Glomerular visceral epithelial cell (primary cell): ENCODE measurements around the gene ARHGAP8.
"Not testable (repeated sequence)": the region's sequence is repeated elsewhere in the genome, so short reads cannot be mapped to it uniquely, and the experiment has no call there.

Experiments used
- DNase-seq: peaks from one replicate; pipeline ENCODE4 v3.0.0-alpha.2; 2016; ENCODE audit errors: extremely low spot score

Gene ARHGAP8

DNA sequence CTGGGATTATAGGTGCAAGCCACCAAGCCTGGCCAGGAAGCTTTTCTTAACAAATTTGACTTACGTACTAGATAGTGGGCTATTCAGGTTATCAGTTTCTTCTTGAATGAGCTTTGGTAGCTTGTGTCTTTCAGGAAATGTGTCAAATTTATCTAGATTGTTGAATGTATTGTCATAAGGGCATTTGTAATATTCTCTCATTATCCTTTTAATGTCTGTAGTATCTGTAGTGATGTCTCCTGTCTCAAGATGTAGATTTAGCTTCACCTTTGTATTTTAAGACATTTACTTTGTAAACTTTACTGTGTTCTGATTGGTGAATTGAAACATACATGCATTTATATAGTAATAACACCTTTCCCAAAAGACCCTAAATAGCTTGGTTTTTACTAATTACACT lies 20.7 kb downstream of the ARHGAP8 start:
- no peak for DNase-seq

DNA sequence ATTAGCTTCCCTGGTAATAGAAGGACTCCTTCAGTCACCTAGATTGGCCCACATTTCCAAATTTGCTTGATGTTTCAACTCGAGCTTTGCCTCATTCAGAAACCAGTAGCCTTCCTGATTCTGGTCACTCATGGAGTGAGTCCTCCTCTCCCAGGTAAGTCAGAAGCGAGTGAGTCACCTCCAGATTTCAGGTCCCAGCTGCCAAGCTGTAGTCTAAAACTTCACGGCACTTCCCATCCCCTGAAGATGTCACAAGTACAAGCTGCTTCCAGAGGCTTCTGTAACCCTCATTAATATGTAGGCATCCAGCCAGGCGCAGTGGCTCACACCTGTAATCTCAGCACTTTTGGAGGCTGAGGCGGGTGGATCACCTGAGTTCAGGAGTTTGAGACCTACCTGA lies 23.5 kb downstream of the ARHGAP8 start:
- no peak for DNase-seq

DNA sequence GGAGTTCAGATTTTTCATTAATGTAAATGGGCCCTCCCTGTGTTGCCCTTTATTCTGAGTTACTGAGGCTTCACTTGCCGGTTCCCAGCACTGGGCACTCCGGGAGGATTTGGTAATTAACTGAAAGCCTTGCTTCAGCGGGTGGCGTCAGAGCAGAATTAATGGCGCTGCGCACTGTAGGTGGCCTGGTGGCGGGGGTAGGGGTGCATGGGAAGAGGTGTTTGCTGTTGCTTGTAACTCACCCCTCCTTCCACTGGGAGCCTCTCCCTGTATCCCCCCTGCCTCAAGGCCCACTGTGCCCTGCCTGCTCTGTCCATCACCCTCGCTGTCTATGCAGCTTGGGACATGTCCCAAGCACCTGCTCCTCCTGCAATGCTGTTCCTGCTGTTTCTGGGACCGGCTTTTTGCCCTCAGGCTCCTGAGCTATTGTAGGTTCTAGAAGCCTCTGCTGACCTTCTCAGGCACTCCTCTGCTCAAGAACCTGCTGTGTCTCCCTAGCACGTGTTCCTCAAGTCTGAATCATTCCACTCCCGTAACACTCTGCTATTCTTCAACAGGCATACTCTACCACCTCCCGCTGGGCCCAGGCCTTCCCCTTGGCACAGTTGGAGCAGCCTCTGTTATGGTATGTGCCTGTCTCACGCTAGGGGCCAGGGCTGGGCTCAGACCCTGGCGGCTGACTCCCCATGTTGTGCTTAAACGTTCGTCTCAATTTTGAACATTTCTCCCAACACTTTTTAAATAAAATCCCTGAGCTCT lies 24.4 kb downstream of the ARHGAP8 start:
- DNase-seq, result no peak

- DNase-seq, result no peak
These were observed 25.0 kb downstream of the ARHGAP8 start for GRCh38 chr22:44777364-44777755.

DNA sequence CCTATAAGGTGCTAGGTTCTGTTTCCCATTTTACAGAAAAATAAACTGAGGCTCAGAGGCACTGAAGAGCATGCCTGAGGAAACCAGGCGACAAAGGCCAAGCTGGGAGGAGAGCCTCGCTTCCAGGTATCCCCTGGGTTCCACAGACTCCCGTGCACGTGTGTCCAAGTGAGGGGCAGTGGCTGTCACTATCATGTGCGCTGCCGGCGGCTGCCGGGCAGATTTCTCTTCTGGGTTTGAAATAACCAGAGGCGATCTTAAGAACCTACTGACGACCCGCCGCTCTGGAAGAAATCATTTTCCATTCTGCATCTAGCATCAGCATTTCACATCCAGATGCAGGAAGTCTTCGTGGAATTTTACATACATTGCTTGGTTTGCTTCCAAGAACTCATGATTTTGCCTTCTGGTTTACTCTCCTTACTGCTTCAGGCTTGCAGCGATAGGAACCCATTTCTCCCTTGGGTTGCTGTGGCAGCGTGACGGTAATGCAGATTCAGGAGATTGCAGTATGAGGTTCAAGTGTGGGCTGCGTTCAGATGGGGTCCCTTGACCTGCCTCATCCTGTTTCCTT lies 28.6 kb downstream of the ARHGAP8 start:
- DNase-seq, result no peak

- no peak for DNase-seq
These were observed 30.1 kb downstream of the ARHGAP8 start for GRCh38 chr22:44782363-44782963.

- no peak for DNase-seq
These were observed 30.7 kb downstream of the ARHGAP8 start for GRCh38 chr22:44783091-44783490.

- DNase-seq, result no peak
These were observed 31.2 kb downstream of the ARHGAP8 start for GRCh38 chr22:44783581-44783980.

DNA sequence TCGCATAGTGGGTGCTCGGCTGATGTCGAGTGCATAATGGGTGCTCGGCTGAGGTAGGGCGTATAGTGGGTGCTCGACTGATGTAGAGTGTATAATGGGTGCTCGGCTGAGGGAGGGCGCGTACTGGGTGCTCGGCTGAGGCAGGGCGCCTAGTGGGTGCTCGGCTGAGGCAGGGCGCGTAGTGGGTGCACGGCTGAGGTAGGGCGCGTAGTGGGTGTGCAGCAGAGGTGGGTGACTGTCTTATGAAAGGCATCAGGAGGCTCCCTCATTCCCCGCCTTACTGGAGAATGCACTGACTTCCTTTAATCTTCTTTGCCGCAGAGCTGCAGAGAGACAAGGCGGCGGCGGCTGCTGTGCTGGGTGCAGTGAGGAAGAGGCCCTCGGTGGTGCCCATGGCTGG lies 33.8 kb downstream of the ARHGAP8 start:
- no peak for DNase-seq

- no peak for DNase-seq
These were observed 34.2 kb downstream of the ARHGAP8 start for GRCh38 chr22:44786610-44787009.

DNA sequence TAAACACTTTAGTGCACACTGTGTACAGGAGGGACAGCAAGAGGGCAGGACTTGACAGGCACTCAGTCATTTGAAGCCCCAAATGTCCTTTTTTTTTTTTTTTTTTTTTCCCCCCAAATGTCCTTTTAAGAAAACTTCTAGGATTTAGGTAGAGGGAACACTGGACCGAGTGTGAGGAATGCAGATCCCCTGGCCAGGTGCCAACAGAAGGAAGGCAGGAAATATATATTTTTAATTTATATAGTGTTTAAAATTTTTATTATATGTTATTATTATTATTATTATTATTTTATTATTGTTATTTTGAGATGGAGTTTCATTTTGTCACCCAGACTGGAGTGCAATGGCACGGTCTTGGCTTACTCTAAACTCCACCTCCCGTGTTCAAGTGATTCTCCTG lies 35.5 kb downstream of the ARHGAP8 start:
- no peak for DNase-seq

DNA sequence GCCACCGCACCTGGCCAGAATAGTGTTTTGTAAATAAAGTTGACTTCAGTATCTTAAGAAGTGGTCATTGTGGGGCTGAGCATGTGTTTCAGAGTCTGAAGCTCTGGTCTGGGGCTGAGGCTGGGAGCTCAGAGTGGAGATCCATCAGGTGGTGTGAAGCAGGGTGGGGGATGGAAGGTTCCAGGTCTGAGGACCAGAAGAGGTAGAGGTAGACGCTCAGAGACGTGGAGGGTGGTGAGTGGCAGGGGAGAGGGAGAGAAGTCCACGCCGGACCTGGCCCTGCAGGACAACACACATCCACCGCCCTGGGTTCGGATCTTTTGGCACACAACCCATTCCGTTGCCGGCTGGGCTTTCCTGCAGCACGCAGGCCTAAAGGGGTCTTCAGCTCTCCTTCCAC lies 40.7 kb downstream of the ARHGAP8 start:
- no peak for DNase-seq

DNA sequence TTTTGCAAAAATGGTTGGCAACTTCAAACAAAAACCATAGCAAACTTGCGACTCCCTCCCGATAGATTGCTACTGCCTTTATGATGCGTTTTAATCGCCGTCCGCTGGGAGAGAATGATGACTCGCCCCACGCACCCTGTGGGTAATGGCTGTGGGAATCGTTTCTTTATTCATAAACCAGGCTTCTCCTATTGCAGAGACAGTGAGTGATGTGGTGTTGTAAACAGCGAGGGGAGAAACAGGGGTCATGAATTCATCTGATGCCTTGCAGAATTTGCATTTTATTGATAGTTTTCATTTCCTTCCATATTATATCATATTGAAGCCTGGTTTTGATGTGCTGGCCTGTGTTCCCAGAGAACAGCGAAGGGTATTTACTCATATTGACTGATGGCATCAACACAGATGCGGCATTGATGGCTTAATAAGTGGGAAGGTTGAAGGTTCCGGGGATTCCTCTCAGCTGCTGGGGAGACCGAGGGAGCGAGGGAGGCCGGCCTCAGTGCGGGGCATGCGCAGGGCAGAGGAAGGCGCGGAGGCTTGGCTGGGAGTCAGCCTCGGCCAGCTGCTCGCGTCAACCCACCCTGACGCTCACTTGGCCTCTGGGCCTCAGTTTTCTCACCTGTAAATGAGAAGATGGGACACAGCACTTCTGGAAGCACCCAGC lies 41.3 kb downstream of the ARHGAP8 start:
- no peak for DNase-seq

GRCh38 chr22:44795701-44796630 lies 43.6 kb downstream of the ARHGAP8 start:
- no peak for DNase-seq

DNA sequence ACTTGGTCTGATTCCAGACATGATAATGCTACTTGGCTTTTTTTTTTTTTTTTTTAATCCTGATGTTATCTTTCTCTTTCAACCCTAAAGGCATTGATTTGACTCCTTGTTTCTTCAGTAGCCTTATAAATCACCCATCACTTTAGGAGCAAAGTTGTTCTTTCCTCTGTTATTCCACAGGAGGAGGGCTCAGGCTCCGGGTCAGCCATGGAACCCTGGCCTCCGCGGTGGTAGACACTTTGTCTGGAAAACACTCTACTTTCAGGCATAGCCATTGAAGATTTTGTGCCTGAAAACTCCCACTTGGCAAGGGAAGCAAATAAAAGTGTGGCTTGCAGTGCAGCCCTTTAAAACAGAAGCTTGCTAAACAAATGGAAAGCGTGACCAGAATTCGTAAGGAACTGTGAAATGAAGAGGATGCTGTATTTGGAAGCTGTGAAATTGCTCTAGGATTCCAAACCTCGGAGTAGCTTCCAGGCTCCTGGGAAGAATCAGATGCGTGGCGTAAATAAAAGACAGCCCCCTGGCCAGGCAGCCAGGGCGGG lies 44.9 kb downstream of the ARHGAP8 start:
- DNase-seq, result no peak

GRCh38 chr22:44799077-44799945 lies 46.9 kb downstream of the ARHGAP8 start:
- DNase-seq, result no peak

DNA sequence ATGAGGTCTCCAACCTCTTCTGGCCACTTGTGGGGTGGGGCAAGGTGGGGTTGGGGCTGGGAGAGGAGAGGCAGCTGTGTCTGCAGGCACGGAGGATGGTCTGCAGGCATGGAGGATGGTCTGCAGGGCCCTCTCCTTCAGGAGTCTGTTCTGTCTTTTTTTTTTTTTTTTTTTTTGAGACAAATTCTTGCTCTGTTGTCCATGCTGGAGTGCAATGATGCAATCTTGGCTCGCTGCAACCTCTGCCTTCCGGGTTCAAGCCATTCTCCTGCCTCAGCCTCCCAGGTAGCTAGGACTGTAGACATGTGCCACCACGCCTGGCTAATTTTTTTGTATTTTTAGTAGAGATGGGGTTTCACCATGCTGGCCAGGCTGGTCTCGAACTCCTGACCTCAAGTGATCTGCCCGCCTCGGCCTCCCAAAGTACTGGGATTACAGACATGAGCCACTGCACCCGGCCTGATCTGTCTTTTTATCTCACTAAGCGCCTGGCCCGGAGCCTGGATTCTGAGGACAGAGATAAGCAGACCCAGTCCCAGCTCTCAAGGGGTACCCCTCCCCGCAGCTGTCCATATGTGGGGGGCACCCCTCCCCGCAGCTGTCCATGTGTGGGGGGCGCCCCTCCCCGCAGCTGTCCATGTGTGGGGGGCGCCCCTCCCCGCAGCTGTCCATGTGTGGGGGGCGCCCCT lies 47.7 kb downstream of the ARHGAP8 start:
- not testable (repeated sequence) for DNase-seq

DNA sequence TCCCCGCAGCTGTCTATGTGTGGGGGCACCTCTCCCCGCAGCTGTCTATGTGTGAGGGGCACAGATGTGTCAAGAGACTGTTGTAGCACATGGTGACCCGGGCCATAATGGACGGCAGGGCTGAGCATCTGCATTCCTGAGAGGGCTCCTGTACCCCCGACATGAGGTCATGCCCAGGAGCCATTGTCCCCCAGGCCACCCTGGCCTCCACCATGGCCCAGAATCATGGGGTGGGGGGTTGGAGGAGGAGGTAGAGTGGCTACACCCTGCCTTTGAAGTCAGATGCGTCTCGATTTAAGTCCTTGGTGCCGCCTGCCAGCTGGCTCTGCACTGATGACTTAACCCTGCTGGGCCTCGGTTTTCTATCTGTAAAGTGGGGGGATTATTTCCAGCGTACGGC lies 49.1 kb downstream of the ARHGAP8 start:
- DNase-seq, result no peak

DNA sequence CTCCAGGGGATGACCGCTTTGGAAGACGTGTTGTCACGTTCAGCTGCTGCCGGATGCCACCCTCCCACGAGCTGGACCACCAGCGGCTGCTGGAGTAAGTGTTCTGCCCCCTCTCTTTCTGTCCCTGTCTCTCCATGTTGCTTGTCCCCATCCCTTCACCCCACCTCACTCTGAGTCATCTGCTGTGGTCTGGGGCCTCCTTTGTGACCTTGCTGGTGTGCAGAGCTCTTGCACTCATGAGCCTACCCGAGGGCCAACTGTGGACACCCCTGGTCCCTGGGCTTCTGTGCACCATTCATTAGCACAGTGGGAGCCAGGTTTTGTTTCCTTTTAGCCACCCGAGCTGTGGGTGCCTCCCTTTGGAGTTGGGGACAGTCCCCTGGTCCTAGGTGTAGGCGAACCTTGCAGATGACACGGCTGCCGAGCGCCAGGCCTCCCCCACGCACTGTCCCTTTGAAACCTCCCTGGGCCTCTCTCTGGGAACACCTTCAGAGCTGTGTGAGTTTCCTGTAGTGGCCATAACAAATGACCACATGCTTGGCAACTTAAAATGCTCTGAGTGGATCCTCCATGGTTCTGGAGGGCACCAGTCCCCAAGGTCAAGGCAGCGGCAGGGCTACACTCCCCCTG lies 49.8 kb downstream of the ARHGAP8 start:
- DNase-seq, result no peak
